Fibroblast of lung (primary cell): ENCODE results near the gene EDARADD.

Experiments
- EZH2 ChIP-seq: IDR thresholded peaks from 2 replicates; pipeline ENCODE4 v1.5.1; 2012; ENCODE audit warnings: low read length, control low read depth, mild to moderate bottlenecking; ENCODE audit errors: missing control alignments
- TF ChIP-seq, protein P1 (sequence below), 2 donors: IDR thresholded peaks in 1 of 2; conservative IDR thresholded peaks in 1 of 2; 1 replicate in 1 of 2; 2 replicates in 1 of 2; pipeline ENCODE4 v1.5.1; 2011 to 2012; ENCODE audit warnings: low read length in 2 of 2, control low read depth in 1 of 2, inconsistent platforms in 1 of 2, low read depth in 1 of 2, mild to moderate bottlenecking in 1 of 2

DNA sequence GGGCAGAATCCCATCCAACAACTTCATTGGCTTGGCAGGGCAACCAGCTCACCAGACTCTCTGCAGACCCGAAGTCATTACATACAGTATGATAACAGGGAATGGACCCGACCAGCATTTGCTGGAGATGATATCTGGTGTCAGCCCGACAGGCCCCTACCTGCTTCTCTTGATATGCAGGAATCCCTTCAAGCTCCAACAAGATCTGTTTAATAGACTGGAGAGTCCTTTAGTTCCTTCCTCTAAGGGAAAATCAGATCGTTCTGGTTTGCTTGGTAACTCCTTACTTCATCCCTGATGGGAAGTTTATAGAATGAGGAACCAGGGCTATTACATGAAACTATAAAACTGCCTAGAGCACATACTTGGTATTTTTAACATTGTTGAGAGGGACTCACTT lies 61.2 kb downstream of the EDARADD start:
- TF ChIP-seq, protein P1, sequence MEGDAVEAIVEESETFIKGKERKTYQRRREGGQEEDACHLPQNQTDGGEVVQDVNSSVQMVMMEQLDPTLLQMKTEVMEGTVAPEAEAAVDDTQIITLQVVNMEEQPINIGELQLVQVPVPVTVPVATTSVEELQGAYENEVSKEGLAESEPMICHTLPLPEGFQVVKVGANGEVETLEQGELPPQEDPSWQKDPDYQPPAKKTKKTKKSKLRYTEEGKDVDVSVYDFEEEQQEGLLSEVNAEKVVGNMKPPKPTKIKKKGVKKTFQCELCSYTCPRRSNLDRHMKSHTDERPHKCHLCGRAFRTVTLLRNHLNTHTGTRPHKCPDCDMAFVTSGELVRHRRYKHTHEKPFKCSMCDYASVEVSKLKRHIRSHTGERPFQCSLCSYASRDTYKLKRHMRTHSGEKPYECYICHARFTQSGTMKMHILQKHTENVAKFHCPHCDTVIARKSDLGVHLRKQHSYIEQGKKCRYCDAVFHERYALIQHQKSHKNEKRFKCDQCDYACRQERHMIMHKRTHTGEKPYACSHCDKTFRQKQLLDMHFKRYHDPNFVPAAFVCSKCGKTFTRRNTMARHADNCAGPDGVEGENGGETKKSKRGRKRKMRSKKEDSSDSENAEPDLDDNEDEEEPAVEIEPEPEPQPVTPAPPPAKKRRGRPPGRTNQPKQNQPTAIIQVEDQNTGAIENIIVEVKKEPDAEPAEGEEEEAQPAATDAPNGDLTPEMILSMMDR (conservative IDR thresholded peaks at IDR 0.05 in 1 of 2, IDR thresholded peaks at IDR 0.05 in 1 of 2; ENCODE audit: low read depth in 1 of 2, low read length in 2 of 2), result no peak
- TF ChIP-seq EZH2, result no peak
